ENCODE results near the gene GTF3C5. TPM values are rescaled to one million over a fixed set of nuclear protein-coding genes. Genes with fewer than 3 reads are reported as not detected.

Gene GTF3C5
- total and polyA plus RNA-seq, 10 of the 15 experiments (the other 5 are each of a cell fraction or from before 2014, with no cell fraction given), result 2.2 to 81.1 (median 68.7) TPM

- no peak for TF ChIP-seq RB1 (IDR thresholded peaks at IDR 0.05; ENCODE audit: borderline replicate concordance)
Observed at GRCh38 chr9:132995879-132996278, 34.9 kb upstream of the GTF3C5 start (continued).

- RAD21 ChIA-PET (ENCODE audit: unreplicated experiment), result no interaction called here
- H3K27me3 ChIP-seq (replicated peaks in 1 of 2; ENCODE audit: control insufficient read depth in 2 of 2, insufficient read depth in 2 of 2, low read length in 1 of 2), result peaks cover 3 to 6% of the 10 kb centered on the region in 2 experiments
- no peaks in the 10 kb centered on the region for H3K9me3 ChIP-seq (replicated peaks; ENCODE audit: control insufficient read depth, insufficient read depth, low read length)
- WGBS (ENCODE audit: insufficient coverage, insufficient replicate concordance, low lambda C conversion rate, missing lambda C conversion rate), result 46% methylated on average over 13 of the region's 13 CpGs
- ATAC-seq, result no peak
- no peak for DNase-seq (ENCODE audit: low read depth, low spot score)
- CTCF ChIA-PET, result interaction anchor here (0.7 kb wide), 1 partner anchor 25 kb away, joined by 3 read pairs; no protein-coding TSS in a partner anchor
- no peak for FAIRE-seq
- H3K36me3 ChIP-seq (ENCODE audit: control insufficient read depth in 2 of 2, insufficient read depth in 2 of 2, low read length in 1 of 2), result no peaks in the 10 kb centered on the region
- no peak overlapping the region for H3K4me2 ChIP-seq (ENCODE audit: control insufficient read depth, insufficient read depth)
- no peak overlapping the region for H3K9ac ChIP-seq (ENCODE audit: control insufficient read depth, insufficient read depth, low read length)
- no peak overlapping the region for H2AFZ ChIP-seq (ENCODE audit: control insufficient read depth, low read depth, low read length)
- BruUV-seq (replicated peaks), result no TSS peak
- no peaks in the 10 kb centered on the region for H3K79me2 ChIP-seq (ENCODE audit: control insufficient read depth, insufficient read depth, low read length)
- SMC1A ChIA-PET (ENCODE audit: uncharacterized antibody, unreplicated experiment), result no interaction called here
- TF ChIP-seq EZH2 (IDR thresholded peaks at IDR 0.05; ENCODE audit: borderline replicate concordance, control insufficient read depth, low read depth, low read length), result no peak
- TF ChIP-seq ZBTB4 (CRISPR knock-in tag; IDR thresholded peaks at IDR 0.05), result no peak
- TF ChIP-seq LARP7 (IDR thresholded peaks at IDR 0.05), result no peak
- no peak for TF ChIP-seq SMAD5 (IDR thresholded peaks at IDR 0.05; ENCODE audit: low read depth)
- TF ChIP-seq, protein P1, sequence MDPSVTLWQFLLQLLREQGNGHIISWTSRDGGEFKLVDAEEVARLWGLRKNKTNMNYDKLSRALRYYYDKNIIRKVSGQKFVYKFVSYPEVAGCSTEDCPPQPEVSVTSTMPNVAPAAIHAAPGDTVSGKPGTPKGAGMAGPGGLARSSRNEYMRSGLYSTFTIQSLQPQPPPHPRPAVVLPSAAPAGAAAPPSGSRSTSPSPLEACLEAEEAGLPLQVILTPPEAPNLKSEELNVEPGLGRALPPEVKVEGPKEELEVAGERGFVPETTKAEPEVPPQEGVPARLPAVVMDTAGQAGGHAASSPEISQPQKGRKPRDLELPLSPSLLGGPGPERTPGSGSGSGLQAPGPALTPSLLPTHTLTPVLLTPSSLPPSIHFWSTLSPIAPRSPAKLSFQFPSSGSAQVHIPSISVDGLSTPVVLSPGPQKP (IDR thresholded peaks at IDR 0.05; ENCODE audit: low read depth, low read length), result no peak
- TF ChIP-seq SMC3 (IDR thresholded peaks at IDR 0.05; ENCODE audit: borderline replicate concordance, low read length), result no peak
- TF ChIP-seq SUZ12 (IDR thresholded peaks at IDR 0.05; ENCODE audit: unreplicated experiment), result no peak
- intact Hi-C loops (cut with micrococcal nuclease; ENCODE audit: unreplicated experiment), result no loop called here
- H3K4me1 ChIP-seq (ENCODE audit: control insufficient read depth, insufficient read depth, low read length), result peaks cover 14% of the 10 kb centered on the region
- in situ Hi-C loops (cut with MboI), result no loop called here
- POLR2A ChIA-PET, result no interaction called here
- H3K27ac ChIP-seq (ENCODE audit: control insufficient read depth, insufficient read depth), result no peak overlapping the region
- H4K20me1 ChIP-seq (ENCODE audit: control insufficient read depth, insufficient read depth), result no peaks in the 10 kb centered on the region
- H3K4me3 ChIP-seq, result no peak overlapping the region
Observed at GRCh38 chr9:132996526-132996925, 34.3 kb upstream of the GTF3C5 start.
